ENCODE data around the gene VWC2.

- TF ChIP-seq ZNF776 (CRISPR knock-in tag; IDR thresholded peaks at IDR 0.05) (no peak), FOXA3 (CRISPR knock-in tag; IDR thresholded peaks at IDR 0.05) (no peak), PHB2 (IDR thresholded peaks at IDR 0.05; ENCODE audit: partially characterized antibody) (no peak), ZNF253 (CRISPR knock-in tag; IDR thresholded peaks at IDR 0.05; ENCODE audit: borderline replicate concordance) (no peak), JUN (CRISPR knock-in tag; IDR thresholded peaks at IDR 0.05) (no peak), ZBTB34 (CRISPR knock-in tag; IDR thresholded peaks at IDR 0.05) (no peak)
These were observed 112.3 kb downstream of the VWC2 start for GRCh38 chr7:49885593-49886285.

All from HepG2 (cell line).